GM19351 (cell line): ENCODE measurements around the gene SGCE.
"Not testable (repeated sequence)": the region's sequence is repeated elsewhere in the genome, so short reads cannot be mapped to it uniquely, and the experiment has no call there.

Experiments
- ATAC-seq: cut with Tn5 transposase; IDR thresholded peaks from one replicate; pipeline ENCODE4 v1.9.1; 2021; ENCODE audit warnings: mild to moderate bottlenecking, moderate library complexity; ENCODE audit not compliant: unreplicated experiment

The SGCE gene

GRCh38 chr7:94655848-94656657 lies at the start of gene SGCE:
Gene SGCE (minus strand): TSS chr7:94656133. CDS start chr7:94656098, 35 bp downstream.
- no peak for ATAC-seq

- ATAC-seq = not testable (repeated sequence)
Observed at GRCh38 chr7:94705155-94706021, 49.5 kb upstream of the SGCE start.

- no peak for ATAC-seq
Observed at GRCh38 chr7:94701555-94701973, 45.6 kb upstream of the SGCE start.

- no peak for ATAC-seq
Observed at GRCh38 chr7:94700926-94701554, 45.1 kb upstream of the SGCE start.

- no peak for ATAC-seq
Observed at GRCh38 chr7:94698275-94698674, 42.3 kb upstream of the SGCE start.

- ATAC-seq = no peak
Observed at GRCh38 chr7:94697035-94697974, 41.4 kb upstream of the SGCE start.

- no peak for ATAC-seq
Observed at GRCh38 chr7:94687810-94688209, 31.9 kb upstream of the SGCE start.

GRCh38 chr7:94687076-94687475 lies 31.1 kb upstream of the SGCE start:
- ATAC-seq = no peak

GRCh38 chr7:94683066-94683465 lies 27.1 kb upstream of the SGCE start:
- no peak for ATAC-seq

- ATAC-seq = no peak
Observed at GRCh38 chr7:94679358-94679757, 23.4 kb upstream of the SGCE start.

GRCh38 chr7:94676431-94676830 lies 20.5 kb upstream of the SGCE start:
- no peak for ATAC-seq

- ATAC-seq = no peak
Observed at GRCh38 chr7:94675356-94675755, 19.4 kb upstream of the SGCE start.

- no peak for ATAC-seq
Observed at GRCh38 chr7:94671444-94672235, 15.7 kb upstream of the SGCE start.

GRCh38 chr7:94669773-94670495 lies 14.0 kb upstream of the SGCE start:
- ATAC-seq = no peak

GRCh38 chr7:94666879-94667587 lies 11.1 kb upstream of the SGCE start:
- ATAC-seq = peak; percentile 71

- no peak for ATAC-seq
Observed at GRCh38 chr7:94665426-94665825, 9.5 kb upstream of the SGCE start.

GRCh38 chr7:94664023-94664422 lies 8.1 kb upstream of the SGCE start:
- no peak for ATAC-seq

GRCh38 chr7:94662548-94662947 lies 6.6 kb upstream of the SGCE start:
- ATAC-seq = no peak
